SHP77 (cell line): ENCODE data around the gene GNB5.
"Not testable (repeated sequence)": the region's sequence is repeated elsewhere in the genome, so short reads cannot be mapped to it uniquely, and the experiment has no call there.

ENCODE experiments used
- DNase-seq, 2 experiments: peaks; one replicate each; lab custom pipeline; 2025; lab: John Stamatoyannopoulos, UW

Gene GNB5

DNA sequence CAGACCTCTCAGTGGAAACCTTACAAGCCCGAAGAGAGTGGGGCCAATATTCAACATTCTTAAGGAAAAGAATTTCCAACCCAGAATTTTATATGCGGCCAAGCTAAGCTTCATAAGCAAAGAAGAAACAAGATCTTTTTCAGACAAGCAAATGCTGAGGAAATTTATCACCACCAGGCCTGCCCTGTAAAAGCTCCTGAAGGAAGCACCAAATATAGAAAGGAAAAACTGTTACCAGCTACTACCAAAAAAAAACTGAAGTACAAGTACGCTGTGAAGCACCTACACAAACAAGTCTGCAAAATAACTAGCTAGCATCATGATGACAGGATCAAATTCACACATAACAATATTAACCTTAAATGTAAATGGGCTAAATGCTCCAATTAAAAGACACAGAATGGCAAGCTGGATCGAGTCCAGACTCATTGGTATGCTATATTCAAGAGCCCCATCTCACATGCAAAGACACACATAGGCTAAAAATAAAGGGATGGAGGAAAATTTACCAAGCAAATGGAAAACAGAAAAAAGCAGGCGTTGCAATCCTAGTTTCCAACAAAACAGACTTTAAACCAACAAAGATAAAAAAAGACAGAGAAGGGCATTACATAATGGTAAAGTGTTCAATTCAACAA lies 25.6 kb downstream of the GNB5 start:
- not testable (repeated sequence) for DNase-seq

DNA sequence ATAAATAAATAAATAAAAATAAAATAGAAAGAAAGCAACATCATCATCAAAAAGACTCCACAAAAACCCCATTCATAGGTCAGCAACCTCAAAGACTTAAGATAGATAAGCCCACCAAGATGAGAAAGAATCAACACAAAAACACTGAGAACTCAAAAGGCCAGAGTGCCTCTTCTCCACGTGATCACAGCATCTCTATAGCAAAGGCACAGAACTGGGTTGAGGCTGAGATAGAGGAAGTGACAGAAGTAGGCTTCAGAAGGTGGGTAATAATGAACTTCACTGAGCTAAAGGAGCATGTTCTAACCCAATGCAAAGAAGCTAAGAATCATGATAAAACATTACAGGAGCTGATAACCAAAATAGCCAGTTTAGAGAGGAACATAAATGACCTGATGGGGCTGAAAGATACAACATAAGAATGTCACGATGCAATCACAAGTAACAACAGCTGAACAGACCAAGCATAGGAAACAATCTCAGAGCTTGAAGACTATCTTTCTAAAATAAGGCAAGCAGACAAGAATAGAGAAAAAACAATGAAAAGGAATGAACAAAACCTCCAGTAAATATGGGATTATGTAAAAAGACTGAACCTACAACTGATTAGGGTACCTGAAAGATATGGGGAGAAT lies 26.4 kb downstream of the GNB5 start:
- no peak for DNase-seq

DNA sequence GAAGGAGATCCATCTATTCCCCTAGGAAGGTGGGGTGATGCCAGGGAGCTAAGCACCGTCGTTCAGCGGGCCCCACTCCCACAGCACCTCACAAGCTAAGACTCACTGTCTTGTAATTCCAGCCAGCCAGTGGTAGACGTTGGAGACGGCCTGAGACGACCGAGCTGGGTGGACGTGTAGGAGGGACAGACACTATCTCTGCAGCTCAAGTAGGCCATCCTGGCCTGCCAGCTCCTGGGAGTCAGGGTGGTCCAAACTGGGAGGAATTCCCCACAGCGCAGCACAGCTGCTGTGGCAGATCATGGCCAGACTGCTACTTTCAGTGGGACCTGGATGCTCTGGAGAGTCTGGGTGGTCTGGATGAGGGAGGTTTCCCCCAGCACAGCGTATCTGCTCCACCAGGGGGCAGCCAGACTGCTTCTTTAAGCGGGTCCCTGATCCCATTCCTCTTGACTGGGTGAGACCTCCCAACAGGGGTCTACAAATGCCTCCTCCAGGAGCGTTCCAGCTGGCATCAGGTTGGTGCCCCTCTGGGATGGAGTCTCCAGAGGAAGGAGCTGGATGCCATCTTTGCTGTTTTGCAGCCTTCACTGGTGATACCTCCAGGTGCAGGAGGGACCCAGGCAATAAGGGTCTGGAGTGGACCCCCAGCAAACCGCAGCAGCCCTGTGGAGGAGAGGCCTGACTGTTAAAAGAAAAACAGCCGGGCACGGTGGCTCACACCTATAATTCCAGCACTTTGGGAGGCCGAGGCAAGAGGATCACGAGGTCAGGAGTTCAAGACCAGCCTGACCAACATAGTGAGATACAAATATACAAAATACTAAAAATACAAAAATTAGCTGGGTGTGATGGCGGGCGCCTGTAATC lies 27.6 kb downstream of the GNB5 start:
- DNase-seq, result no peak

DNA sequence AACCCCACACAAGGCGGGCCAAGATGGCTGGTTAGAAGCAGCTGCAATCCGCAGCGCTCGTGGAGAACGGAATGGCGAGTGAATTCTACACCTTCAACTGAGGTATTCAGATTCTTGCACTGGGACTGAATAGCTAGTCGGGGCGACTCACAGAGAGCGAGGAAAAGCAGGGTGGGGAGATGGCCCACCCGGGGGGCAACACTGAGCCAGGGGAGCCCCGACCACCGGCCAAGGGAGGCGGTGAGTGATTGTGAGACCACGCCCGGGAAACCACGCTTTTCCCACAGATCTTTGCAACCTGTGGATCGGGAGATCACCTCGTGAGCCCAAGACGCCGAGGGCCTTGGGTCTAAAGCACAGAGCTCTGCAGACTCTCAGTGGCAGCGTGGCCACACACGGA lies 28.3 kb downstream of the GNB5 start:
- no peak for DNase-seq

- DNase-seq, result no peak
Observed at GRCh38 chr15:52162260-52162659, 28.9 kb downstream of the GNB5 start.

GRCh38 chr15:52161406-52161966 lies 29.7 kb downstream of the GNB5 start:
- no peak for DNase-seq

- no peak for DNase-seq
Observed at GRCh38 chr15:52159645-52160044, 31.5 kb downstream of the GNB5 start.

DNA sequence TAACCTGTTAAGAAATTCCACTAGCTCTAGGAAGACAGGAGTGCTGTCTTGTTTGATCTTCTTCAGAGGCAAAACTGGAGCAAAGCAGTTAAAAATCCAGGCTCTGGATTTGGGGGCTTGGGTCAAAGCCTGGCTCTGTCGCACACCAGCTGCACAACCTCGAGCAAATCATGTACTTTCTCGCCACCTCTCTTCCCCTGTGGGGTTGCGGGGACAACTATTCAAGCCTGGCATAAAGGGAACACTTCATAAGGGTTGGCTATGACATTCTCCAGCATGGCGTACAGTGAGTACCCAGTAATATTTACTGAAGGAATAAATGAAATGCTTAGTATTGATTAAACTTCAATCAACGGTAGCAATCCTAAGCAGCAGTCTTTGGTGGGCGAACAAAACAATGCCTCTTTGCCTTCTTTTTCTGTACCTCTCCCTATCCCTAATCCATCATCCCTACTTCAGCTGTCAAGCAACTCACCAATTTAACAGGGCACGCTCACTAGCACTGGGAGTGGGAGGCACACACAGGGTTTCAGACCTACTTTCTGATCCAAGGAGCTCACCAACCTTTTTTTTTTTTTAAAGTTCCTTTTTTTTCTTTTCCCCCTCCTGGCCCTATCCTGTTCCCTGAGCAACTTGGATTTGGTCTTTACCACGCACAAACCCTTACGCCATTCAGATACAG lies 33.0 kb downstream of the GNB5 start:
- no peak for DNase-seq

- no peak for DNase-seq
Observed at GRCh38 chr15:52155878-52156277, 35.3 kb downstream of the GNB5 start.

GRCh38 chr15:52154896-52155865 lies 36.0 kb downstream of the GNB5 start:
- DNase-seq, result no peak

DNA sequence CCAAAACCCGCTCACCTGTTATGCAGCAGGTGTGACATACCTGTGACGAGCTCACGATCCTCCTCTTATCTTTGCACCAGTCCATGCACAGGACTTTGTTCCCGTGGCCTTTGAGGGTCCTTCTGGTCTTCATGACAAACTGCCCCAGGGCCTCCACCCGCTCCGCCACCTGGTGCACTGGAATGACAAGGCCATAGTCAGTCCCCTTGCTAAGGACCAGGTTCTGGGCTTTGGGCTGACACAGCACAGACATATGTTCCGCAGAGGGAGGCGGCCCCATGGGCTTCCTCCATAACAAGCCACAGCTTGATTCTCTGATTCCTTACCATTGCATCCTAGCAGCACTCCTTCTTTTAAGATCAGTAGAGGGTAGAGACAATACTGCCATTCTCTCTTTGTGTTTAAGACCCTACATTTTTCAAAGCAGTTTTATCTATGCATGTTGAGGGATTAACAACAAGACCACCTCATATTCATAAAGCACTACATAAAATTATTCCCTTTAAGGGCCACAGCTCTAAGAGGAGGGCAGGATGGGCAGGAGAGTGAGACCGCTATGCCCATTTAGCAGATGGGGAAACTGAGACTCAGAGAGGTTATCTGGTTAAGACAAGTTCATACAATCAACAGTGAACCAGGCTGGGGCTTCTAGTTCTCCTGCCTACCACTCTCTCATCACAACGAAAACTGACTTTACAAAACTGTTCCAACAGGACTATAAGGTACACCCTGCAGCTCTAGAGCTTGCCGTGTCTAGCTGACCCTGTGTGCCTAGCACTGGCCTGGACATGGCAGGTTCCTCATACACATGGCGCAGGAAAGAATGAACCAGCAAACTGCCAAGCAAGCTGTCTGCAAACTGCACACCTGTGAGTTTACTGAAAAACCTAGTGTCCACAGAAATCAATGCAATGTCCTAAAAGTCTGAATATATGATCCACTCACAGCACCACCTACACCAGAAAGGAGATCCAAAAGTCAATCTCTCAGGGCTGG lies 37.0 kb downstream of the GNB5 start:
- no peak for DNase-seq

DNA sequence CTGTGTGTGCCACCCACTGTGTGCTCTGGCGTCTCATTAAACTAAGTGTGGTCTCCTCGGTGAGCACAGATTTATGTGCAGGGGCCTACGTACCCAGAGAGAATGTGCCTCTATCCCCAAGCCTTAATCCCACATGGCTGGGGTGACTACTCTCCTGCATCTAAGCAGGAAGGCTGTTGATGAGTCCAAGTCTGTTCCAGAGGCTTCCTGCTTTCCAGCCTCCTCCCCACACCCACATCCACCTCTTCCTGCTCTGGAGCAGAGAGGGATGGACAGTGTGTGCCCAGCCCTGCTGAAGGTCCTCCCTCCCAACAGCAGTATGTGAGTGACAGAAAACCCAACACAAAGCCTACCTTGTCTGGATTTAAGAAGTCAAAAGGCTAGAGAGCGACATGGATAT lies 39.8 kb downstream of the GNB5 start:
- no peak for DNase-seq

DNA sequence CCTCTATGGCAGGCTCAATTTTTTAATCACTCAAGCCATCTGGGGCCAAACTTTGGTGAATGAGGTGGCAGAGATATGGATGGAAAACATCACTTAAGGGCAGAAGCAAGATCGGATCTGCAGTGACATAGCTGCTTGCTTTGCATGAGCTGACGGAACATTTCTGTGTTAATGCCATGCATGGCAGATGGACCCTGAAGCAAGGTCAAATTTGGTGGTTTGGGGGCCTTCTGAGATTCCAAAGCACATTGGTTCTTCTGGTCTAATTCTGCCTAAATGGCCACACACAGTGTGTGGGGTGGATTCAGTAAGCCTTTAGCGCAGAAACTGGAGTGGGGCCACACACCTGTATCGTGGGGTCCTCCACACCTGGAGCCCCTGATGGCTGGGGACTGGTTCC lies 40.3 kb downstream of the GNB5 start:
- DNase-seq, result no peak

DNA sequence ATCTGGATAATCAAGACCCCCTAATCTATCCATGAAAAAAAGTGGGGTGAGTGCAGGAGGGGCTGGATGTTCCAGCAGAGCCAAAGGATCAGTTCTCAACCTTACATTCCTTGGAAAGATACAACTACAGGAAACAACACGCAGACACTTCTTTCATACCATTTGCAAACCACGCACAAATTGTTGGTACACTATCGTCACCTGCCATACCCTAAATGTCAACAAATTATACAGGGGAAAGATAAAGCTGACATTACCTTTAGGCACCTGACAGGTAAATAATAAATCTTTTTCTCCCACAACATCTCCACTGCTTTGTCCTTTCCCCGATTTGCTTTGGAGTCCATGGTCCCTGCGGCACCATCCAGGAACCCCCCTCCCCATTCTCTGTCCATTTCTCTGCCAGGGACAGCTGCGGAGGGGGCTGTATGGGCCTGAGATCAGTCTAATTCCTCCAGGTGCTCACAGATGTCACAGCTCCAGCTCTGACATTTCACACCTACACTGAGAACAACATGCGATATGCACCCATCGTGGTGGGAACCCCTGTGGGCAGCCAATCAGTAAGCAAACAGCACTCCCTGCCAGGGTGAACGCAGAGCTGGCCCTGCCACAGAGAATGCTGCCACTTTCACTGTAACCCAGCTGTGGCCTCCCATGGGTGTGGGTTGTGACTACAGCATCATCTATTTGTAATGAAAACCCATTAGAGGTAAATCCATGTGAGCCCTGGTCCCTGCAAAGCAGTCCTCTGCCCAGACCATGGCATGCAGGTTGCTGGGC lies 41.0 kb downstream of the GNB5 start:
- no peak for DNase-seq

- DNase-seq, result no peak
Observed at GRCh38 chr15:52148403-52148802, 42.8 kb downstream of the GNB5 start.

DNA sequence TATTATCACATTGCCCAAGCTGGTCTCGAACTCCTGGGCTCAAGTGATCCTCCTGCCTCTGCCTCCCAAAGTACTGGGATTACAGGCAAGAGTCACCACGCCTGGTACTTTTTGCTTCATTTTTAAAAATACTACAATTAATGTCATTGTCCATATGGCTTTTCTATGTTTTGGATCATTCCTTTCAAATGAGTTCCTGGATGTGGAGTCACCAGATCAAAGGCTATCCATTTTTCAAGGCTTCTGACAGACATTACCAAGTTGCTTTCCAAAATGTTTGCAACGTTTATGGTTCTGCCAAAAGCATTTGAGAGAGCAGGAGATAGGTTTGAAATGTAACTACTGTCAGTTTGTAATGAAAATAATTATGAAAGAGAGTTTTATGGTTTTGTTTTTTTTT lies 44.4 kb downstream of the GNB5 start:
- no peak for DNase-seq

DNA sequence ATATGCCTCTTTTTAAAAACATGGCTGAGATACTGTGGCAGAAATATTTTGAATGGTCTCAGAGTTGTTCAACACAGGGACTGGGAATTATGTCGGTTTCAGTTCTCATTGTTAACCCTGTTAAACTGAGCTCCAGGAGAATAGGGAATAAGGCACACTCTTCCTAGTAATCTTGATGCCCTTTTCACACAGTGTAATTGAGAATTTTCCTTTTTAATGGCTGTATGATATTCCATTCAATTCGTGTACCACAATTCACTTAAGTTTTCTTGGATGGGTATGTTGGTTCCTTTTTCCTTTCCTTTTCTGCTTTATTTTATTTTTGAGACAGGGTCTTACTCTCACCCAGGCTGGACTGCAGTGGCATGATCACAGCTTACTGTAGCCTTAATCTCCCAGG lies 44.9 kb downstream of the GNB5 start:
- no peak for DNase-seq

- DNase-seq, result no peak
Observed at GRCh38 chr15:52144656-52145178, 46.5 kb downstream of the GNB5 start.

DNA sequence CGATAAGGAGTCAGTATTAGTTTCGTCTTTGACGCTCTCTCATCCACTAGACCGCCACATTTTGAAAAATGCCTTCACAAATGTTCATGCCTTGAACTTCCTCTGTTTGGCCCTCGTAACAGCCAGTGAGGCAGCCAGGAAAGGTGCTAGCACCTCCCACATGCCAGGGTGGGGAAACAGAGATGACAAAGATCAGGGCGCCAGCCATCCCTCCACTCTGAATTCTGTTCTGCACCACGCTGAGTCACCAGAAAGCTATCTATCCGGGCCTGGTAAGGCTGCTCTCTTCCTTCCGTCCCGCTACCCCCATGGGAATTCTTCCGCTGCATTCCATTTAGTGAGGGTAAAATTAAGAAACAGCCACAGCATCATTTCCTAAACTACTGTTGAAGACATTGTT lies 47.3 kb downstream of the GNB5 start:
- DNase-seq, result no peak
